ENCODE data around the gene TAF10.

GRCh38 chr11:6588018-6588417 is 24.0 kb downstream of the TAF10 start:
- no peak for TF ChIP-seq CTCF (conservative IDR thresholded peaks at IDR 0.05)
- no peak for TF ChIP-seq EZH2 (IDR thresholded peaks at IDR 0.05; ENCODE audit: low read depth)

Data from PC-9 (cell line).